ENCODE data around the gene PCNX2.

Gene PCNX2

GRCh38 chr1:233255145-233255544 lies 40.4 kb downstream of the PCNX2 start:
- DNase-seq, result no peak

GRCh38 chr1:233253832-233254331 lies 41.6 kb downstream of the PCNX2 start:
- no peak for DNase-seq

GRCh38 chr1:233253231-233253831 lies 42.2 kb downstream of the PCNX2 start:
- DNase-seq, result no peak

- no peak for DNase-seq
Observed at GRCh38 chr1:233252441-233252840, 43.1 kb downstream of the PCNX2 start.

- DNase-seq, result no peak
Observed at GRCh38 chr1:233251201-233251720, 44.3 kb downstream of the PCNX2 start.

- no peak for DNase-seq
Observed at GRCh38 chr1:233248014-233248413, 47.5 kb downstream of the PCNX2 start.

- DNase-seq, result no peak
Observed at GRCh38 chr1:233246965-233247364, 48.6 kb downstream of the PCNX2 start.

- no peak for DNase-seq
Observed at GRCh38 chr1:233245191-233245765, 50.2 kb downstream of the PCNX2 start.

- no peak for DNase-seq
Observed at GRCh38 chr1:233244183-233244582, 51.3 kb downstream of the PCNX2 start.

GRCh38 chr1:233242827-233243483 lies 52.6 kb downstream of the PCNX2 start:
- DNase-seq, result no peak

- no peak for DNase-seq
Observed at GRCh38 chr1:233241759-233242158, 53.8 kb downstream of the PCNX2 start.

- DNase-seq, result no peak
Observed at GRCh38 chr1:233240829-233241682, 54.5 kb downstream of the PCNX2 start.

GRCh38 chr1:233240371-233240770 lies 55.2 kb downstream of the PCNX2 start:
- DNase-seq, result no peak

- no peak for DNase-seq
Observed at GRCh38 chr1:233238884-233239431, 56.6 kb downstream of the PCNX2 start.

- DNase-seq, result no peak
Observed at GRCh38 chr1:233237647-233238046, 57.9 kb downstream of the PCNX2 start.

GRCh38 chr1:233233508-233234040 lies 62.0 kb downstream of the PCNX2 start:
- no peak for DNase-seq

GRCh38 chr1:233230011-233230410 lies 65.5 kb downstream of the PCNX2 start:
- DNase-seq, result no peak

- DNase-seq, result no peak
Observed at GRCh38 chr1:233229288-233229687, 66.2 kb downstream of the PCNX2 start.

- no peak for DNase-seq
Observed at GRCh38 chr1:233227930-233228465, 67.5 kb downstream of the PCNX2 start.

GRCh38 chr1:233224311-233224710 lies 71.2 kb downstream of the PCNX2 start:
- no peak for DNase-seq

- DNase-seq, result no peak
Observed at GRCh38 chr1:233217832-233218231, 77.7 kb downstream of the PCNX2 start.

- no peak for DNase-seq
Observed at GRCh38 chr1:233216009-233216408, 79.5 kb downstream of the PCNX2 start.
